HT-29 (cell line): ENCODE results near the gene PSENEN. TPM values are rescaled to one million over a fixed set of nuclear protein-coding genes. Genes with fewer than 3 reads are reported as not detected.
"Not testable (repeated sequence)": the region's sequence is repeated elsewhere in the genome, so short reads cannot be mapped to it uniquely, and the experiment has no call there.

ENCODE experiments used
- DNase-seq: peaks from one replicate; pipeline ENCODE4 v3.0.0-alpha.2; 2015; ENCODE audit warnings: low spot score
- total RNA-seq: library from RNA; depleted of rRNA; stranded (reverse); fragments of >200 nt; shearing (Covaris generic); gene quantifications from 2 replicates; pipeline ENCODE4 v1.2.3, GENCODE V29; 2014

The PSENEN gene
- total RNA-seq, 1 experiment from 2014 or later = 77.0 TPM

- not testable (repeated sequence) for DNase-seq
Measured at GRCh38 chr19:35772362-35772761, 26.9 kb downstream of the PSENEN start.

GRCh38 chr19:35773020-35773806 is 27.8 kb downstream of the PSENEN start:
- peak; percentile 30 for DNase-seq

GRCh38 chr19:35774274-35775045 is 29.0 kb downstream of the PSENEN start:
- DNase-seq = no peak

GRCh38 chr19:35775046-35775297 is 29.5 kb downstream of the PSENEN start:
- DNase-seq = no peak

- peak; percentile 100 for DNase-seq
Measured at GRCh38 chr19:35775298-35776101, 30.0 kb downstream of the PSENEN start, which contains the start of gene ARHGAP33. Gene ARHGAP33 (plus strand): TSS chr19:35775564. CDS start chr19:35775659, 95 bp downstream.

GRCh38 chr19:35776102-35776788 is 30.8 kb downstream of the PSENEN start:
- no peak for DNase-seq

GRCh38 chr19:35777086-35777841 is 31.8 kb downstream of the PSENEN start:
- DNase-seq = no peak

GRCh38 chr19:35777961-35778360 is 32.5 kb downstream of the PSENEN start:
- no peak for DNase-seq

GRCh38 chr19:35779033-35779432 is 33.6 kb downstream of the PSENEN start:
- DNase-seq = no peak

- DNase-seq = no peak
Measured at GRCh38 chr19:35780058-35780457, 34.6 kb downstream of the PSENEN start.

GRCh38 chr19:35780717-35781116 is 35.3 kb downstream of the PSENEN start:
- no peak for DNase-seq

- DNase-seq = no peak
Measured at GRCh38 chr19:35781650-35782049, 36.2 kb downstream of the PSENEN start.

GRCh38 chr19:35782589-35782988 is 37.1 kb downstream of the PSENEN start:
- no peak for DNase-seq

- DNase-seq = no peak
Measured at GRCh38 chr19:35783469-35784434, 38.3 kb downstream of the PSENEN start.

GRCh38 chr19:35784503-35785338 is 39.3 kb downstream of the PSENEN start:
- DNase-seq = no peak

GRCh38 chr19:35785339-35785627 is 39.8 kb downstream of the PSENEN start:
- DNase-seq = no peak

GRCh38 chr19:35786299-35787160 is 41.1 kb downstream of the PSENEN start:
- DNase-seq = no peak

GRCh38 chr19:35787227-35787799 is 41.9 kb downstream of the PSENEN start:
- DNase-seq = no peak
